OCI-LY7 (cell line): Measurements from ENCODE around the gene PML. TPM values are rescaled to one million over a fixed set of nuclear protein-coding genes. Genes with fewer than 3 reads are reported as not detected.

ENCODE experiments used
- BruUV-seq: library from RNA; stranded (reverse); fragments of 400-500 nt; replicated peaks from 2 replicates; lab custom pipeline; 2021; lab: Mats Ljungman, UMichigan
- CTCF ChIA-PET: fragments of 300-600 bp; sonication (Branson Sonifier 250); formaldehyde crosslinking; loops from one replicate; lab custom pipeline; 2022; ENCODE audit warnings: antibody characterized with exemption; ENCODE audit not compliant: unreplicated experiment; lab: Charles Lee
- POLR2A ChIA-PET: fragments of 300-600 bp; sonication (Branson Sonifier 250); formaldehyde crosslinking; loops from one replicate; lab custom pipeline; 2022; ENCODE audit warnings: antibody characterized with exemption; lab: Charles Lee
- DNase-seq: peaks from one replicate; pipeline ENCODE4 v3.0.0-alpha.2; 2015; ENCODE audit warnings: low spot score
- H2AFZ ChIP-seq: fragments of 200-600 bp; sonication (generic), shearing (Covaris generic); 2 replicates; pipeline ENCODE4 v1.6.1; 2014; ENCODE audit warnings: mild to moderate bottlenecking, antibody characterized with exemption, low read length, moderate library complexity
- H3K27ac ChIP-seq: fragments of 200-600 bp; sonication (generic); 2 replicates; pipeline ENCODE4 v1.5.1; 2014; ENCODE audit warnings: mixed run types, low read depth, mild to moderate bottlenecking, moderate library complexity, low read length, inconsistent platforms; ENCODE audit not compliant: poor library complexity, severe bottlenecking
- H3K36me3 ChIP-seq: fragments of 200-600 bp; sonication (generic); 2 replicates; pipeline ENCODE4 v1.6.1; 2014; ENCODE audit warnings: mild to moderate bottlenecking, antibody characterized with exemption, low read length, moderate library complexity, mixed read lengths; ENCODE audit not compliant: insufficient read depth
- H3K4me1 ChIP-seq: fragments of 200-600 bp; sonication (generic); 2 replicates; pipeline ENCODE4 v1.5.1; 2014; ENCODE audit warnings: mild to moderate bottlenecking, low read length; ENCODE audit not compliant: insufficient read depth, poor library complexity, severe bottlenecking
- H3K4me2 ChIP-seq: fragments of 200-600 bp; sonication (generic); 2 replicates; pipeline ENCODE4 v1.6.1; 2014; ENCODE audit warnings: mild to moderate bottlenecking, low read length
- H3K4me3 ChIP-seq: fragments of 200-600 bp; sonication (generic); 2 replicates; pipeline ENCODE4 v1.5.1; 2014; ENCODE audit warnings: mild to moderate bottlenecking, low read depth, low read length; ENCODE audit not compliant: poor library complexity, severe bottlenecking
- H3K79me2 ChIP-seq: fragments of 200-600 bp; sonication (generic); 2 replicates; pipeline ENCODE4 v1.6.1; 2016; ENCODE audit warnings: low read depth, mild to moderate bottlenecking, low read length, moderate library complexity, mixed read lengths; ENCODE audit not compliant: insufficient read depth
- H3K9me2 ChIP-seq: fragments of 200-600 bp; sonication (generic); 2 replicates; pipeline ENCODE4 v1.6.1; 2016; ENCODE audit warnings: mild to moderate bottlenecking, low read length, mixed read lengths; ENCODE audit not compliant: insufficient read depth
- H3K9me3 ChIP-seq: fragments of 200-600 bp; sonication (generic); 2 replicates; pipeline ENCODE4 v1.6.1; 2014; ENCODE audit warnings: mild to moderate bottlenecking, mixed run types, low read length, mixed read lengths
- H4K20me1 ChIP-seq: fragments of 200-600 bp; sonication (generic); 2 replicates; pipeline ENCODE4 v1.6.1; 2014; ENCODE audit warnings: mild to moderate bottlenecking, antibody characterized with exemption, low read length, moderate library complexity, mixed read lengths; ENCODE audit not compliant: insufficient read depth
- EZH2phosphoT487 ChIP-seq: fragments of 200-600 bp; sonication (generic); IDR thresholded peaks from 2 replicates; pipeline ENCODE4 v1.6.1; 2018; ENCODE audit warnings: low read depth, borderline replicate concordance, mild to moderate bottlenecking, mixed run types, antibody characterized with exemption, low read length, moderate library complexity, mixed read lengths
- intact Hi-C: fragments of 100-400 bp; cut with micrococcal nuclease; formaldehyde crosslinking; loops from one replicate; pipeline ENCODE4 v1.10.0; 2022; ENCODE audit not compliant: unreplicated experiment
- total RNA-seq, 2 experiments: library from RNA; depleted of rRNA in 1 of 2; stranded (reverse); fragments of >200 nt in 1 of 2; shearing (Covaris generic) in 1 of 2; gene quantifications; 2 replicates each; pipeline ENCODE4 v1.2.3, GENCODE V29; 2014 to 2022
- TF ChIP-seq, protein P1 (sequence below): fragments of 200-600 bp; sonication (generic); conservative IDR thresholded peaks from 2 replicates; pipeline ENCODE4 v1.5.1; 2014; ENCODE audit warnings: mild to moderate bottlenecking, antibody characterized with exemption, low read length, moderate library complexity, mixed read lengths

The PML gene
- total RNA-seq, 2 experiments from 2014 or later = 16.9 to 26.1 TPM

DNA sequence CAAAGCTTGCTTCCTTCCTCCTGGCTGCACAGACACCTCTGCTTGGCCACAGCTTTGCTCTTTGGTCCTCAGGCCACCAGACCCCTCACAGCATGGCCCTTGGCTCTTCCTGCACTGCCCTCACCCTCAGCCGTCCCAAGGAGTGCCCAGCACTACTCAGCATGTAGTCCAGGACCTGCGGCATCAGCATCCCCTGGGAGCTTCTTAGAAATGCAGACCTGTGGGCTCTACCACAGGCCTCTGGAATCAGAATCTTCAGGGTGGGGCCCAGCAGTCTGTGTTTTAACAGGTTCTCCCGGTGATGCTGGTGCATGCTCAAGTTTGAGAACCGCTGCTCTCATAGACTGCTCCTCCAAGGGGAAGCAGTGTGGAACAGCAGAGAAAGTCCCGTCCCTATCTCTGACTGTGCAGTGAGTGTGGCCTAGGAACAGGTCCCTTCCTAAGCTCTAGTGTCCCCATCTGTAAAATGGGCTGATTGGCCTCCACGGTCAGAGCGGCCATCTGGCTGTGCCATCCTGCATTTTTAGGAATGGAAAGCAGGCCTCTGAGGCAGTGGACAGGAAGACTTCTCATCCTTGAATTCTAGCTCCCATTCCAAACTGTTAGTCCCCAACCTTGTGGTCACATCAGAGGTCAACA lies 51.2 kb downstream of the PML start:
- H3K36me3 ChIP-seq = no peaks in the 10 kb centered on the region
- intact Hi-C loops = no loop called here
- no peak overlapping the region for H3K4me2 ChIP-seq
- no peaks in the 10 kb centered on the region for H3K9me2 ChIP-seq
- no peak overlapping the region for H3K27ac ChIP-seq
- H4K20me1 ChIP-seq = no peaks in the 10 kb centered on the region
- no peak overlapping the region for H2AFZ ChIP-seq
- no peak for TF ChIP-seq EZH2phosphoT487
- TF ChIP-seq, protein P1, sequence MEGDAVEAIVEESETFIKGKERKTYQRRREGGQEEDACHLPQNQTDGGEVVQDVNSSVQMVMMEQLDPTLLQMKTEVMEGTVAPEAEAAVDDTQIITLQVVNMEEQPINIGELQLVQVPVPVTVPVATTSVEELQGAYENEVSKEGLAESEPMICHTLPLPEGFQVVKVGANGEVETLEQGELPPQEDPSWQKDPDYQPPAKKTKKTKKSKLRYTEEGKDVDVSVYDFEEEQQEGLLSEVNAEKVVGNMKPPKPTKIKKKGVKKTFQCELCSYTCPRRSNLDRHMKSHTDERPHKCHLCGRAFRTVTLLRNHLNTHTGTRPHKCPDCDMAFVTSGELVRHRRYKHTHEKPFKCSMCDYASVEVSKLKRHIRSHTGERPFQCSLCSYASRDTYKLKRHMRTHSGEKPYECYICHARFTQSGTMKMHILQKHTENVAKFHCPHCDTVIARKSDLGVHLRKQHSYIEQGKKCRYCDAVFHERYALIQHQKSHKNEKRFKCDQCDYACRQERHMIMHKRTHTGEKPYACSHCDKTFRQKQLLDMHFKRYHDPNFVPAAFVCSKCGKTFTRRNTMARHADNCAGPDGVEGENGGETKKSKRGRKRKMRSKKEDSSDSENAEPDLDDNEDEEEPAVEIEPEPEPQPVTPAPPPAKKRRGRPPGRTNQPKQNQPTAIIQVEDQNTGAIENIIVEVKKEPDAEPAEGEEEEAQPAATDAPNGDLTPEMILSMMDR = no peak
- DNase-seq = no peak
- no peaks in the 10 kb centered on the region for H3K79me2 ChIP-seq
- ChIA-PET POLR2A (no interaction called here), CTCF (interaction anchor here (0.6 kb wide), 1 partner anchor 37 kb away, joined by 3 read pairs; no protein-coding TSS in a partner anchor)
- no peak overlapping the region for H3K4me3 ChIP-seq
- H3K9me3 ChIP-seq = no peaks in the 10 kb centered on the region
- no TSS peak for BruUV-seq
- H3K4me1 ChIP-seq = no peaks in the 10 kb centered on the region

GRCh38 chr15:74046275-74046674 lies 51.8 kb downstream of the PML start:
- intact Hi-C loops = no loop called here
- POLR2A ChIA-PET = no interaction called here

More at GRCh38 chr15:74046275-74046674, 51.8 kb downstream of the PML start:
- no peak overlapping the region for H2AFZ ChIP-seq
- H3K4me2 ChIP-seq = no peak overlapping the region
- no TSS peak for BruUV-seq
- no peaks in the 10 kb centered on the region for H4K20me1 ChIP-seq
- no peak for DNase-seq
- no peak overlapping the region for H3K27ac ChIP-seq
- no peaks in the 10 kb centered on the region for H3K4me1 ChIP-seq
- no peaks in the 10 kb centered on the region for H3K9me3 ChIP-seq
- H3K9me2 ChIP-seq = no peaks in the 10 kb centered on the region
- no peaks in the 10 kb centered on the region for H3K79me2 ChIP-seq
- CTCF ChIA-PET = no interaction called here
- TF ChIP-seq, protein P1 = no peak
- no peak for TF ChIP-seq EZH2phosphoT487
- no peaks in the 10 kb centered on the region for H3K36me3 ChIP-seq
- H3K4me3 ChIP-seq = no peak overlapping the region
